Smooth muscle cell (in vitro differentiated cells): ENCODE results near the gene C20orf202. TPM values are rescaled to one million over a fixed set of nuclear protein-coding genes. Genes with fewer than 3 reads are reported as not detected.
"Not testable (repeated sequence)": the region's sequence is repeated elsewhere in the genome, so short reads cannot be mapped to it uniquely, and the experiment has no call there.

Experiments used
- DNase-seq: peaks from one replicate; lab custom pipeline; 2025; ENCODE audit not compliant: unreplicated experiment; lab: John Stamatoyannopoulos, UW
- H2AFZ ChIP-seq: fragments of 200-600 bp; sonication (generic); 2 replicates; pipeline ENCODE4 v1.6.0; 2016; ENCODE audit warnings: antibody characterized with exemption, low read depth, mild to moderate bottlenecking
- H3F3A ChIP-seq: fragments of 200-600 bp; sonication (generic); 2 replicates; pipeline ENCODE4 v1.6.0; 2017; ENCODE audit warnings: antibody characterized with exemption, low read depth
- H3K27ac ChIP-seq: fragments of 200-600 bp; sonication (generic); 2 replicates; pipeline ENCODE4 v1.5.1; 2016; ENCODE audit warnings: low read depth, mild to moderate bottlenecking
- H3K27me3 ChIP-seq: fragments of 200-600 bp; sonication (generic); 2 replicates; pipeline ENCODE4 v1.6.1; 2016; ENCODE audit warnings: low read depth, mild to moderate bottlenecking
- H3K36me3 ChIP-seq: fragments of 200-600 bp; sonication (generic); 2 replicates; pipeline ENCODE4 v1.5.1; 2016; ENCODE audit warnings: low read depth
- H3K4me1 ChIP-seq: fragments of 200-600 bp; sonication (generic); 2 replicates; pipeline ENCODE4 v1.5.1; 2016; ENCODE audit warnings: low read depth
- H3K4me2 ChIP-seq: fragments of 200-600 bp; sonication (generic); 2 replicates; pipeline ENCODE4 v1.6.0; 2016; ENCODE audit warnings: mild to moderate bottlenecking
- H3K4me3 ChIP-seq: fragments of 200-600 bp; sonication (generic); 2 replicates; pipeline ENCODE4 v1.5.1; 2016; ENCODE audit warnings: mild to moderate bottlenecking
- H3K79me2 ChIP-seq: fragments of 200-600 bp; sonication (generic); 2 replicates; pipeline ENCODE4 v1.6.0; 2016; ENCODE audit warnings: low read depth, mild to moderate bottlenecking
- H3K9ac ChIP-seq: fragments of 200-600 bp; sonication (generic); 2 replicates; pipeline ENCODE4 v1.6.0; 2016; ENCODE audit warnings: low read depth
- H3K9me3 ChIP-seq: fragments of 200-600 bp; sonication (generic); replicated peaks from 2 replicates; pipeline ENCODE4 v1.5.1; 2016; ENCODE audit warnings: low read depth
- H4K20me1 ChIP-seq: fragments of 200-600 bp; sonication (generic); 2 replicates; pipeline ENCODE4 v1.6.0; 2016; ENCODE audit warnings: low read depth
- CTCF ChIP-seq: fragments of 200-600 bp; sonication (generic); IDR thresholded peaks from 2 replicates; pipeline ENCODE4 v1.5.1; 2017; ENCODE audit warnings: borderline replicate concordance, mild to moderate bottlenecking, antibody characterized with exemption; ENCODE audit not compliant: insufficient read depth, poor library complexity, severe bottlenecking
- WGBS: methylation state at CpG from one replicate; pipeline ENCODE4 v1.1.7; 2016; ENCODE audit warnings: low lambda C conversion rate; 5-methylcytosine and 5-hydroxymethylcytosine counted together
- polyA plus RNA-seq: library from polyadenylated mRNA; unstranded; fragments of >200 nt; fragmentation: Nextera tagmentation; extraction: Ambion mirVana; gene quantifications from 2 replicates; pipeline ENCODE4 v1.2.1, GENCODE V29; 2016
- total RNA-seq: library from RNA; depleted of rRNA; stranded (reverse); fragments of >200 nt; gene quantifications from 2 replicates; pipeline ENCODE4 v1.2.3, GENCODE V29; 2014

Gene C20orf202
- total and polyA plus RNA-seq, 2 experiments from 2014 or later: not detected

- no peak overlapping the region for H3K9ac ChIP-seq
These were observed 12.3 kb downstream of the C20orf202 start for GRCh38 chr20:1215386-1216170.

GRCh38 chr20:1216527-1217427 lies 13.5 kb downstream of the C20orf202 start:
- not testable (repeated sequence) for DNase-seq, H3K79me2 ChIP-seq, H3K27me3 ChIP-seq, H2AFZ ChIP-seq, H3K9ac ChIP-seq, H3K36me3 ChIP-seq, H3K27ac ChIP-seq, H3F3A ChIP-seq, H3K4me2 ChIP-seq, H3K4me1 ChIP-seq, H3K4me3 ChIP-seq, H4K20me1 ChIP-seq, H3K9me3 ChIP-seq
- WGBS: 91% methylated on average over 19 of the region's 19 CpGs

More at GRCh38 chr20:1215386-1216170, 12.3 kb downstream of the C20orf202 start:
- no peaks in the 10 kb centered on the region for H3K79me2 ChIP-seq
- H3K4me2 ChIP-seq: no peak overlapping the region
- H3K4me3 ChIP-seq: no peak overlapping the region
- H3K36me3 ChIP-seq: no peaks in the 10 kb centered on the region
- TF ChIP-seq CTCF: no peak
- H3F3A ChIP-seq: no peaks in the 10 kb centered on the region
- H3K9me3 ChIP-seq: no peaks in the 10 kb centered on the region
- DNase-seq: no peak
- peaks cover under 1% of the 10 kb centered on the region for H3K27me3 ChIP-seq
- no peaks in the 10 kb centered on the region for H4K20me1 ChIP-seq
- no peak overlapping the region for H3K27ac ChIP-seq
- H2AFZ ChIP-seq: no peak overlapping the region
- 71% methylated on average over 11 of the region's 11 CpGs for WGBS
- H3K4me1 ChIP-seq: peaks cover 2% of the 10 kb centered on the region

- not testable (repeated sequence) for H2AFZ ChIP-seq, H3K4me2 ChIP-seq, H3K9ac ChIP-seq, H3K27ac ChIP-seq, H4K20me1 ChIP-seq, H3K4me1 ChIP-seq, H3K9me3 ChIP-seq, H3K79me2 ChIP-seq, DNase-seq, H3F3A ChIP-seq, H3K36me3 ChIP-seq, H3K27me3 ChIP-seq, H3K4me3 ChIP-seq
- 95% methylated on average over 3 of the region's 4 CpGs for WGBS
These were observed 19.5 kb downstream of the C20orf202 start for GRCh38 chr20:1222750-1223149.

GRCh38 chr20:1224205-1224890 lies 21.1 kb downstream of the C20orf202 start:
- Histone ChIP-seq H3K27ac (no peak overlapping the region), H3K27me3 (peaks cover 24% of the 10 kb centered on the region), H2AFZ (no peak overlapping the region), H3K9me3 (no peaks in the 10 kb centered on the region), H3K36me3 (no peaks in the 10 kb centered on the region), H3K9ac (no peak overlapping the region), H3K4me3 (no peak overlapping the region), H3F3A (no peaks in the 10 kb centered on the region), H3K79me2 (no peaks in the 10 kb centered on the region), H3K4me2 (no peak overlapping the region), H3K4me1 (no peaks in the 10 kb centered on the region), H4K20me1 (no peaks in the 10 kb centered on the region)
- DNase-seq: no peak
- no peak for TF ChIP-seq CTCF
- WGBS: 94% methylated on average over 20 of the region's 20 CpGs
